Lower lobe of right lung (tissue), 2 donors: ENCODE measurements around the gene FAM120AOS. TPM values are rescaled to one million over a fixed set of nuclear protein-coding genes. Genes with fewer than 3 reads are reported as not detected.

Source experiments
- ATAC-seq, 2 donors: fragments of 200-7000 bp; cut with Tn5 transposase; one replicate each; pipeline ENCODE4 v1.9.1; 2020 to 2022; ENCODE audit warnings: mild to moderate bottlenecking in 2 of 2, moderate library complexity in 2 of 2
- DNase-seq: peaks from one replicate; pipeline ENCODE4 v3.0.0-alpha.2; 2020
- H3K27ac ChIP-seq: fragments of 200-600 bp; one replicate; pipeline ENCODE4 v1.8.0; 2022
- H3K27me3 ChIP-seq: fragments of 200-600 bp; one replicate; pipeline ENCODE4 v1.8.0; 2022; ENCODE audit warnings: low read depth
- H3K36me3 ChIP-seq: fragments of 200-600 bp; one replicate; pipeline ENCODE4 v1.8.0; 2022; ENCODE audit warnings: mild to moderate bottlenecking
- H3K4me1 ChIP-seq: fragments of 200-600 bp; one replicate; pipeline ENCODE4 v1.8.0; 2022
- H3K4me3 ChIP-seq: fragments of 200-600 bp; one replicate; pipeline ENCODE4 v1.8.0; 2022; ENCODE audit warnings: mild to moderate bottlenecking
- H3K9me3 ChIP-seq: fragments of 200-600 bp; one replicate; pipeline ENCODE4 v1.8.0; 2022
- intact Hi-C: fragments of 100-400 bp; cut with DNase I; formaldehyde crosslinking; loops from one replicate; pipeline ENCODE4 v1.11.0; 2022
- total RNA-seq: library from RNA; stranded (reverse); fragmentation: NEBNext Ultra II Directional; extraction: Animal tissue kit (Norgen Biotek cat#: 25700); gene quantifications from one replicate; pipeline ENCODE4 v1.2.1, GENCODE V29; 2021
- TF ChIP-seq, protein P1 (sequence below): fragments of 200-600 bp; IDR thresholded peaks from one replicate; pipeline ENCODE4 v1.8.0; 2022; ENCODE audit warnings: antibody characterized with exemption, mild to moderate bottlenecking
- donor health status: DM: no; HTN: yes; CAD: no; lungs with severe emphysema.

Gene FAM120AOS
- total RNA-seq, 1 donor from 2014 or later, result 45.0 TPM

- H3K9me3 ChIP-seq, result no peaks in the 10 kb centered on the region
- TF ChIP-seq, protein P1, sequence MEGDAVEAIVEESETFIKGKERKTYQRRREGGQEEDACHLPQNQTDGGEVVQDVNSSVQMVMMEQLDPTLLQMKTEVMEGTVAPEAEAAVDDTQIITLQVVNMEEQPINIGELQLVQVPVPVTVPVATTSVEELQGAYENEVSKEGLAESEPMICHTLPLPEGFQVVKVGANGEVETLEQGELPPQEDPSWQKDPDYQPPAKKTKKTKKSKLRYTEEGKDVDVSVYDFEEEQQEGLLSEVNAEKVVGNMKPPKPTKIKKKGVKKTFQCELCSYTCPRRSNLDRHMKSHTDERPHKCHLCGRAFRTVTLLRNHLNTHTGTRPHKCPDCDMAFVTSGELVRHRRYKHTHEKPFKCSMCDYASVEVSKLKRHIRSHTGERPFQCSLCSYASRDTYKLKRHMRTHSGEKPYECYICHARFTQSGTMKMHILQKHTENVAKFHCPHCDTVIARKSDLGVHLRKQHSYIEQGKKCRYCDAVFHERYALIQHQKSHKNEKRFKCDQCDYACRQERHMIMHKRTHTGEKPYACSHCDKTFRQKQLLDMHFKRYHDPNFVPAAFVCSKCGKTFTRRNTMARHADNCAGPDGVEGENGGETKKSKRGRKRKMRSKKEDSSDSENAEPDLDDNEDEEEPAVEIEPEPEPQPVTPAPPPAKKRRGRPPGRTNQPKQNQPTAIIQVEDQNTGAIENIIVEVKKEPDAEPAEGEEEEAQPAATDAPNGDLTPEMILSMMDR, result no peak
- ATAC-seq (no peak), DNase-seq (no peak)
- no peak overlapping the region for H3K27ac ChIP-seq
- no peak overlapping the region for H3K4me3 ChIP-seq
- intact Hi-C loops, result no loop called here
- no peaks in the 10 kb centered on the region for H3K36me3 ChIP-seq
- peaks cover 91% of the 10 kb centered on the region for H3K4me1 ChIP-seq
- no peaks in the 10 kb centered on the region for H3K27me3 ChIP-seq
These were observed 7.5 kb upstream of the FAM120AOS start for GRCh38 chr9:93460689-93461413.

DNA sequence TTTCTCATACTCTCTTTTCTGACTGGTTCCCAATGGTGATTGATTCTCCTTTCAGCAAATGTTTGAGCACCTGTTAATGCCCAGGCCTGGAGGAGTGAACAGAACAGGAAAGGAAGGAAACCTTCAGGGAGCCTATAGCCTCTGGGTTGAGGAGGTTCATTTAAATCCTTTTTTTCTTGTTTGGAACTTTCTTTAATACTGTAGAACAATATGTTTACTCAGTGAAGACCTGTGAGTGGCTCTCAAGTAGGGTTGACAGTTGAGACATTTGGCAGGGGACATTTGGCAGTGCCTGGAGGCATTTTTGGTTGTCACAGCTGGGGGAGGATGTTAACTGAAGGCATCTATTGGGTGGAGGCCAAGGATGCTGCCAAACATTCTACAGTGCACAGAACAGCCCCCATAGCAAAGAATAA lies 6.1 kb upstream of the FAM120AOS start:
- intact Hi-C loops, result no loop called here
- TF ChIP-seq, protein P1, result no peak
- Histone ChIP-seq H3K36me3 (no peaks in the 10 kb centered on the region), H3K4me1 (peaks cover 90% of the 10 kb centered on the region), H3K27me3 (no peaks in the 10 kb centered on the region), H3K4me3 (no peak overlapping the region), H3K27ac (no peak overlapping the region), H3K9me3 (no peaks in the 10 kb centered on the region)
- no peak for DNase-seq
- ATAC-seq, result peak; percentile 13 to 22

DNA sequence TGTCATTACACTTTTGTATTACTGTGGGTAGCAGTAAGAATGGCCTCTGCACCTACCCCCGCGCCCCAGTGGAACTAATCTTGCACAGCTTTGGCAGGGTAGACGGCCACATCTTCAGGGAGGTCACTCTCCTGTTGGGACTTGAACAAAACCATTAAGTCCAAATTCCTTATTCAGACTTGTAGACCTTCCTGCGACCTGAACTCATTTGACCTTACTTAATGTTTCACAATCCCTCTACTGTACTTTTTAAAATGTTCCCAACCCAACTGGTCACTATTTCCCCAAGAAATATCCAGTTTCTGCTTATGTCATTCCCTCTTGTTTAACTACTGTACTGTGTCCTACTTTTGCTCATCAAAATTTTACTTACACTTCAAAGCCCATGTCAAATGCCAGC lies 5.3 kb upstream of the FAM120AOS start:
- H3K27me3 ChIP-seq, result no peaks in the 10 kb centered on the region
- peaks cover 90% of the 10 kb centered on the region for H3K4me1 ChIP-seq
- ATAC-seq (no peak), DNase-seq (no peak)
- TF ChIP-seq, protein P1, result no peak
- no peak overlapping the region for H3K4me3 ChIP-seq
- H3K27ac ChIP-seq, result no peak overlapping the region
- H3K9me3 ChIP-seq, result no peaks in the 10 kb centered on the region
- no peaks in the 10 kb centered on the region for H3K36me3 ChIP-seq
- intact Hi-C loops, result no loop called here

DNA sequence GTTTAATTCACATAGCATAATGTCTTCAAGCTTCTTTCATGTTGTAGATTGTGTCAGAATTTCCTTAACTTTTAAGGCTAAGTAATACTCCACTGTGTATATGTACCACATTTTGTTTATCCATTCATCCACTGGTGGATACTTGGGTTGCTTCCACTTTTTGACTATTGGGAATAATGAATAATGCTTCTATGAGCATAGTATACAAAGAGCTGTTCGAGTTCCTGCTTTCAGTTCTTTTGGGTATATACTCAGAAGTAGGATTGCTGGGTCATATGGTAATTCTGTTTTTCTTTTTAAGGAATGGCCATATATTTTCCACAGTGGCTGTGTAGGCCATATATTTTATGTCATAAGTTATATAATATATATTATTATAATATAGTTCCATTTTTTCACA lies 3.6 kb upstream of the FAM120AOS start:
- intact Hi-C loops, result no loop called here
- H3K4me1 ChIP-seq, result peaks cover 80% of the 10 kb centered on the region

DNA sequence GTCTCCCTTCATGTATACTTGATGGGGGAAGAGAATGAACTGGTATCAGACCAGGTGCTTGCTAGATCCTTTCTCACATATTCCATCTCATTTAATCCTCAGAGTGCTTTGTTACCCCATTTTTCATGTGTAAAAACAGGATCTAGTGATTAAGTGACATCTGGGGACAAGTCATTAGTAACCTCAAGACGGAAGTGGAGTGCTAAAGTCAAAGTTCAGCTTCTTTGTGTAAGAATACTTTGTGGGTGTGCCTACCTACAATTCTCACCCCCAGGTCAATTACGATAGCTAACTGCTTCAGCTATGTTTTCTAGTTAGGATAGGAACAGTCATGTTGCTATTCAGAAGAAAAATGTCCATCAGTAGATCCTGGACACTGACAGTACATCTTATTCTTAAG lies 3.1 kb upstream of the FAM120AOS start:
- no peak overlapping the region for H3K27ac ChIP-seq
- DNase-seq, result no peak
- no peak for ATAC-seq
- H3K4me3 ChIP-seq, result no peak overlapping the region
- H3K4me1 ChIP-seq, result peaks cover 75% of the 10 kb centered on the region
- TF ChIP-seq, protein P1, result no peak
- intact Hi-C loops, result no loop called here
- no peaks in the 10 kb centered on the region for H3K27me3 ChIP-seq
- no peaks in the 10 kb centered on the region for H3K36me3 ChIP-seq
- no peaks in the 10 kb centered on the region for H3K9me3 ChIP-seq

More for the DNA sequence above, 3.6 kb upstream of the FAM120AOS start:
- H3K27me3 ChIP-seq, result no peaks in the 10 kb centered on the region
- ATAC-seq (no peak), DNase-seq (no peak)
- TF ChIP-seq, protein P1, result no peak
- H3K27ac ChIP-seq, result no peak overlapping the region
- no peaks in the 10 kb centered on the region for H3K9me3 ChIP-seq
- H3K4me3 ChIP-seq, result no peak overlapping the region
- H3K36me3 ChIP-seq, result no peaks in the 10 kb centered on the region
